Measurements from ENCODE around the gene RNF144A. TPM values are rescaled to one million over a fixed set of nuclear protein-coding genes. Genes with fewer than 3 reads are reported as not detected.

The RNF144A gene
- total RNA-seq, 1 experiment from 2014 or later = 13.6 TPM

DNA sequence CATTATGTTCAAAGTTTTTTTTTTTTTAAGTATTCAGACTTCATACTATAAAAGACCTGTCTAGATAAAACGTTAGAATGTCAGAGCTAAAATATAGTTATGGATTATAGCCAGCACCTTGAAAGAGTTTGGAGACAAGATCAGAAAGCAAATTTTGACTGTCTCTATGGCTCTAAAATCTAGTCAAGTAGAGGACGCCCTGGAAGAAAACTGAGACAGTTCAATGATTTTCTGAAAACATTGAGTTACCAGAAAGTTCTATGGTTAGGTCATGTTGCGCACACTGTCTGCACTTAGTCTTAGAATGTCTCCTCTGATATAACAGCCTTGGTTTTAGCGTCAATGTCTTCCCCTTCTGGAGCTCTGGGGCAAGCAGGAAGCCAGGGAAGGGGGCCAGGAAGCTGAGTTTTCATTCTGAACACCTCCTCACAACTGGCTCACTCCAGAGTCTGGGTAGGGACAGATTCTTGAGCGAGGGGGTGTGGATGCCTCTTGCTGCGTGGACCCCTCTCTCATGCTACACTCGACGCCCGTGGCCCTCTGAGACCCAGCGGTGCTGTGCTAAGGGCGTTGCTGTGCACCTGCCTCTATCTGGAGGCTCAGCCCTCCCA, 99.5 kb downstream of the RNF144A start:
- no peak overlapping the region for H3K4me3 ChIP-seq (ENCODE audit: low read depth, low read length, poor library complexity, severe bottlenecking)
- H3K27ac ChIP-seq (ENCODE audit: low read depth, low read length, poor library complexity, severe bottlenecking) = no peak overlapping the region
- no peaks in the 10 kb centered on the region for H3K36me3 ChIP-seq (ENCODE audit: insufficient read depth, low read length, poor library complexity, severe bottlenecking)
- intact Hi-C loops (cut with micrococcal nuclease; ENCODE audit: unreplicated experiment) = no loop called here
- POLR2A ChIA-PET (ENCODE audit: low non-redundant PET) = no interaction called here
- H3K9me3 ChIP-seq (ENCODE audit: low read depth, low read length, poor library complexity, severe bottlenecking) = no peaks in the 10 kb centered on the region
- TF ChIP-seq EZH2 (IDR thresholded peaks at IDR 0.05; ENCODE audit: borderline replicate concordance, low read depth, low read length, poor library complexity, severe bottlenecking) (no peak), CTCF (conservative IDR thresholded peaks at IDR 0.05; ENCODE audit: low read depth, low read length) (no peak)
- no peak for DNase-seq (ENCODE audit: low spot score)
- CTCF ChIA-PET = interaction anchor here (0.7 kb wide), 1 partner anchor 27 kb away, joined by 7 read pairs; no protein-coding TSS in a partner anchor
- BruUV-seq (replicated peaks) = no TSS peak
- peaks cover 6% of the 10 kb centered on the region for H3K4me1 ChIP-seq (ENCODE audit: insufficient read depth, low read length, poor library complexity, severe bottlenecking)
- H3K27me3 ChIP-seq (replicated peaks; ENCODE audit: insufficient read depth, low read depth, low read length, poor library complexity) = no peaks in the 10 kb centered on the region

- Histone ChIP-seq H3K4me3 (ENCODE audit: low read depth, low read length, poor library complexity, severe bottlenecking) (no peak overlapping the region), H3K9me3 (ENCODE audit: low read depth, low read length, poor library complexity, severe bottlenecking) (no peaks in the 10 kb centered on the region), H3K27me3 (replicated peaks; ENCODE audit: insufficient read depth, low read depth, low read length, poor library complexity) (no peaks in the 10 kb centered on the region), H3K36me3 (ENCODE audit: insufficient read depth, low read length, poor library complexity, severe bottlenecking) (no peaks in the 10 kb centered on the region), H3K4me1 (ENCODE audit: insufficient read depth, low read length, poor library complexity, severe bottlenecking) (peaks cover 6% of the 10 kb centered on the region), H3K27ac (ENCODE audit: low read depth, low read length, poor library complexity, severe bottlenecking) (no peak overlapping the region)
- POLR2A ChIA-PET (ENCODE audit: low non-redundant PET) = no interaction called here
- intact Hi-C loops (cut with micrococcal nuclease; ENCODE audit: unreplicated experiment) = no loop called here
- DNase-seq (ENCODE audit: low spot score) = no peak
- TF ChIP-seq CTCF (conservative IDR thresholded peaks at IDR 0.05; ENCODE audit: low read depth, low read length) = no peak
- TF ChIP-seq EZH2 (IDR thresholded peaks at IDR 0.05; ENCODE audit: borderline replicate concordance, low read depth, low read length, poor library complexity, severe bottlenecking) = no peak
- CTCF ChIA-PET = interaction anchor here (0.6 kb wide), 1 partner anchor 112 kb away, joined by 3 read pairs; no protein-coding TSS in a partner anchor
- no TSS peak for BruUV-seq (replicated peaks)
Observed at GRCh38 chr2:7017671-7018281, 100.6 kb downstream of the RNF144A start.

DNA sequence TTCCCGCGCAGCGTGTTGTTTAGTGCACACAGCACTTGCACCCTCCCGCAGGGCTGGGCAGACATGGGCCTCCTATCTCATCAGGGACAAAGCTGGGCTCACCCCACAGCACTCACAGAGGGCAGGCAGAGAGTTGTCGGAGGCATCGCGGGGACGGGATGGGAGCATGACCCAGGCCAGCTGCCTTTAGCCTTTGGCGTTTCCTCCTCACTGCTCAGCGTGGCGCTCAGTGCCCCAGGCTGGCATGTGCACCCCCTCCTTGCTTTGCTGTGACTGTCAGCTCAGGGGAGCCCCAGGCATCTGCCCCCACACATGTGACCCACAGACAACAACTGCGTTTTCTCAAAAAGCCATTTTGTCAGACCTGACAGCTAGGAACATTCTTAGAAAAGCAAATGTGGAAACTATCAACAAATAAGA, 101.1 kb downstream of the RNF144A start:
- H3K27ac ChIP-seq (ENCODE audit: low read depth, low read length, poor library complexity, severe bottlenecking) = no peak overlapping the region
- H3K4me1 ChIP-seq (ENCODE audit: insufficient read depth, low read length, poor library complexity, severe bottlenecking) = peaks cover 6% of the 10 kb centered on the region
- POLR2A ChIA-PET (ENCODE audit: low non-redundant PET) = no interaction called here

More for the DNA sequence above, 101.1 kb downstream of the RNF144A start:
- CTCF ChIA-PET = no interaction called here
- no peak overlapping the region for H3K4me3 ChIP-seq (ENCODE audit: low read depth, low read length, poor library complexity, severe bottlenecking)
- H3K36me3 ChIP-seq (ENCODE audit: insufficient read depth, low read length, poor library complexity, severe bottlenecking) = no peaks in the 10 kb centered on the region
- no TSS peak for BruUV-seq (replicated peaks)
- DNase-seq (ENCODE audit: low spot score) = no peak
- intact Hi-C loops (cut with micrococcal nuclease; ENCODE audit: unreplicated experiment) = no loop called here
- no peaks in the 10 kb centered on the region for H3K9me3 ChIP-seq (ENCODE audit: low read depth, low read length, poor library complexity, severe bottlenecking)
- TF ChIP-seq EZH2 (IDR thresholded peaks at IDR 0.05; ENCODE audit: borderline replicate concordance, low read depth, low read length, poor library complexity, severe bottlenecking) (no peak), CTCF (conservative IDR thresholded peaks at IDR 0.05; ENCODE audit: low read depth, low read length) (no peak)
- H3K27me3 ChIP-seq (replicated peaks; ENCODE audit: insufficient read depth, low read depth, low read length, poor library complexity) = no peaks in the 10 kb centered on the region

Measured in A673 (cell line).